ENCODE measurements around the gene FBXW7.
"Not testable (repeated sequence)": the region's sequence is repeated elsewhere in the genome, so short reads cannot be mapped to it uniquely, and the experiment has no call there.

The FBXW7 gene, protein sequence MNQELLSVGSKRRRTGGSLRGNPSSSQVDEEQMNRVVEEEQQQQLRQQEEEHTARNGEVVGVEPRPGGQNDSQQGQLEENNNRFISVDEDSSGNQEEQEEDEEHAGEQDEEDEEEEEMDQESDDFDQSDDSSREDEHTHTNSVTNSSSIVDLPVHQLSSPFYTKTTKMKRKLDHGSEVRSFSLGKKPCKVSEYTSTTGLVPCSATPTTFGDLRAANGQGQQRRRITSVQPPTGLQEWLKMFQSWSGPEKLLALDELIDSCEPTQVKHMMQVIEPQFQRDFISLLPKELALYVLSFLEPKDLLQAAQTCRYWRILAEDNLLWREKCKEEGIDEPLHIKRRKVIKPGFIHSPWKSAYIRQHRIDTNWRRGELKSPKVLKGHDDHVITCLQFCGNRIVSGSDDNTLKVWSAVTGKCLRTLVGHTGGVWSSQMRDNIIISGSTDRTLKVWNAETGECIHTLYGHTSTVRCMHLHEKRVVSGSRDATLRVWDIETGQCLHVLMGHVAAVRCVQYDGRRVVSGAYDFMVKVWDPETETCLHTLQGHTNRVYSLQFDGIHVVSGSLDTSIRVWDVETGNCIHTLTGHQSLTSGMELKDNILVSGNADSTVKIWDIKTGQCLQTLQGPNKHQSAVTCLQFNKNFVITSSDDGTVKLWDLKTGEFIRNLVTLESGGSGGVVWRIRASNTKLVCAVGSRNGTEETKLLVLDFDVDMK

DNA sequence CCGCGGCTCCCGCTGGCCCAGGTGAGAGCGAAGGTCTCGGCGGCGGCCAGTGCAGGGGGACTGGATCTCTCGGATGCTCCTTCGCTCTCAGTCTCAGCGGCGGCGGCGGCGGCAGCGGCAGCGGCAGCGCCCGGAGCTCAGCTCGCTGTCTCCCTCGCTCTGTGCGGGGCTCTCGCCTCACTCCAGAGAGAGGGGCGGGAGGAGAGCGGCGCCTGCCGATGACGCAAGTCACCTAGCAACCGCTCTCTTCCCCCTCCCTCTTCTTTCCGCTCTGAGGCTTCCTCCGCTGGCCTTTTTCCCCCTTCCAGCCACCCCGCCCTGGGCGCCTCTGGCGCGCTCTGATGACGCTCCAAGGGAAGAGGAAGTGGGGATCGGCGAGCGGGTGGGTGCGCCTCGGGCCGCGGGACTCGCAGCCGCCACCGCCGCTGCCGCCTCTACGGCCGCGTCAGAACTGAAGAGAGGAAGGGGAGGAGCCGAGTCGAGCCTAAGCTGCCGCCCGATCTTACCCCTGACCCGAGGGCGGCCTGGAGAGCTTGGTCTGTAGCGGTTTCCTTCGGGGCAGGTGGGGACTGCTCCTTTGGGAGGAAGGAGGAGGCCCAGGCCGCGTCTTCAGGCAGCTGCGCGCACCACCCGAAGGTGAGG lies at the start of gene FBXW7:
FBXW7 (minus strand) TSS at position 190 of the 642 bp plus-strand sequence. CDS start 124,289 bp downstream, outside the sequence.
- peak; percentile 95 for DNase-seq

- DNase-seq = no peak
Observed at GRCh38 chr4:152585023-152585441, 49.1 kb upstream of the FBXW7 start.

DNA sequence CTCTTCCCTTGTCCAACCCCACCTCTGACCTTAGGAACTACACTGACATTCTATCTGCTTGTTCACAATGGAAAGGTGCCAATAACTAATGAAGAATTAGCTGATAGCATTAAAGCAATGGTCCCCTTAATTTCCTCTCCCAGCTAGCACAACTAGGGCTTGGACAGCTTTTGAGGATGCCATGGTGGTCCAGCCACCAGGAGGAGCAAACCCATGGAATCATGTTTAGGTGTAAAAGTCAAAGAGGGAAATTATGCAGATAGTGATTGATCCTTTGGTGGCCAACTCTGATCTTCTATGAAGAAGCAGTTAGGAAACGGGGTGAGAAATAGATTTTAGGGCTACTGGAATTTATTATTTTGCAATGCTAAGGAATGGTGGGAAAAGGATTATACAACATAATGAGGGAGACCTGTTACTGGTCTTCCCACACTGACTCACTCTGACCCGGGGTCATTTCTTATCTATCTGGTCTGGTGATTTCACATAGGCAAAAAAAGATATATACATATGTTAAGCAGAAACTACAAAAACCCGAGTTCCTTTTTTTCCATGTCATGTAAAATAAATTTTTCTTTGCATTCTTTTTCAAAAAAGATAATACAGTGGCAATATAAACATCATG lies 45.8 kb upstream of the FBXW7 start:
- DNase-seq = no peak

GRCh38 chr4:152579916-152580315 lies 44.0 kb upstream of the FBXW7 start:
- DNase-seq = no peak

DNA sequence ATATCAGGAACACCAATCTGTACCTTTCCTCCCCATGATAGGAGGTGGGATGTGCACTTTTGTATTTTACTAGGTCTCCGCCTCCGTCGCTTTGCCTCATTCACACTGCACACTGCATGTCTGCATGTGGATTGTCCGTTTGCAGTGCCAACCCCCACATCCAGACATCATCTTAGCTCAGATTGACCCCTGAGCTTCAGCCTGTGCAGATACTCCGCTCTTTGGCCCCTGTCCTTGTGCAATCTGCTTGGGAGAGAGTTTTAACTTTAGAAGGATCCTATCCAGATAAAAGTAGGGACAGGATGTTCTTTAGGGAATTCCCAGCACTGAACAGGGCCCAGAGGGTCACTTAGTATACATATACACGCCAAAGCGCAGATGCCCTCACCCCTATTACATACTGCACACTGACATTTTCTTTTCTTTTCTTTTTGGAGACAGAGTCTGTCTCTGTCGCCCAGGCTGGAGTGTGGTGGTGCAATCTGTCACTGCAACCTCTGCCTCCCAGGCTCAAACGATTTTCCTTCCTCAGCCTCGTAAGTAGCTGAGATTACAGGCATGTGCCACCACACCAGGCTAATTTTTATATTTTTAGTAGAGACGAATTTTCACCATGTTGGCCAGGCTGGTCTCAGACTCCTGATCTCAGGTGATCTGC lies 43.3 kb upstream of the FBXW7 start:
- DNase-seq = no peak

GRCh38 chr4:152578670-152579069 lies 42.8 kb upstream of the FBXW7 start:
- no peak for DNase-seq

- no peak for DNase-seq
Observed at GRCh38 chr4:152577708-152578396, 42.0 kb upstream of the FBXW7 start.

DNA sequence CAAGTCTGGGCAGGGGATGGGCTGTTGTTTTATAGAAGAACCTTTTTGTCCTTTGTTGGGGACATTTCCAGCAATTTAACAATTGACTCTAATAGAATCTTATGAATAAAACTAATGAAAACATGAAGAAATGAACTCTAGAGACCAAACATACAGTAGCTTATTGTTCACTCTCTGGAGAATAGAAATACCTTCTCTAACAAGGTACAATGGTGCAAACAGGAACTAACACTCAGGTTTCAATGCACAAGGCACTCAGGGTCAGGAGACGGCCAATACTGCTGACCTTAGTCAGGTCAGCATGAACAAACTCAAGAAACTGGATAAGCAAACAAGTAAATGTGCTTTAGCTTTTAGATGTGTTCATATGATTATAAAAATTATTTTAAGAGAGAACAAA lies 39.6 kb upstream of the FBXW7 start:
- DNase-seq = no peak

- DNase-seq = no peak
Observed at GRCh38 chr4:152573861-152574260, 38.0 kb upstream of the FBXW7 start.

- DNase-seq = no peak
Observed at GRCh38 chr4:152572417-152573086, 36.7 kb upstream of the FBXW7 start.

DNA sequence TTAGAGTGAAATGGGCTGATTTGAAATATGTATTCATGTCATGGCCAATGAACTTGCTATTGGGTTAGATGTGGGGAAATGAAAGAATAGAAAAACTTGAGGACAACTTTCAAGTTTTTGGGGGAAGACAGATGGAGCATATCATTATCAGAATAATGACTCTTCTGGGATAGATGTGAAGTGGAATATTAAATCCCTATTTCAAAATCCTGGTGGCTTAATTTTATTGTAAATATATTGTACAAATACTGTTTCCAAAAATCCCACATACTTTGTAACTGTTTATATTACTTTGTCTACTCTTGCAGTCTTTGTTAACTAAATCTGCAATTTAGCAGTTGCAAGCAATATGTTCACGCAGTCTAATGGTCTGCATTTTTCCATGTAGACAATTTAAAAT lies 35.9 kb upstream of the FBXW7 start:
- no peak for DNase-seq

DNA sequence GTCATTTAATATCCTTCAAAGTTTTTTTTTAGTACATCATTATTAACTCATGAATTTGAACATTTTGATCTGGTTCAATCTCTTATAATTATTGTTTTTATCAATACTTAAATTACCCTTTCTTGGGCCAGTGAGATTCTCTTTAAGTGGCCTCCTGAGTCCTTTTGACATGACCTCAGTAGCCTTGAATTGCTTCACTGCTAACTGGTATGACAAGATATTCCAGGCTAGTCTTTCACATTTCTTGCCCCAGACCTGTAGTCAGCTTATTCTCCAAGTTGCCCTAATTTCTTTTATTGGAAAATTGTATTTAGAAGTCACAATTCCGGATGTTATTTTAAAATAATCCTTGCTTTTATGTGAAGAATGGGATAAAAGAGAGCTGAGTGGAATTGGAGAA lies 35.4 kb upstream of the FBXW7 start:
- DNase-seq = no peak

GRCh38 chr4:152565333-152565732 lies 29.4 kb upstream of the FBXW7 start:
- DNase-seq = no peak

DNA sequence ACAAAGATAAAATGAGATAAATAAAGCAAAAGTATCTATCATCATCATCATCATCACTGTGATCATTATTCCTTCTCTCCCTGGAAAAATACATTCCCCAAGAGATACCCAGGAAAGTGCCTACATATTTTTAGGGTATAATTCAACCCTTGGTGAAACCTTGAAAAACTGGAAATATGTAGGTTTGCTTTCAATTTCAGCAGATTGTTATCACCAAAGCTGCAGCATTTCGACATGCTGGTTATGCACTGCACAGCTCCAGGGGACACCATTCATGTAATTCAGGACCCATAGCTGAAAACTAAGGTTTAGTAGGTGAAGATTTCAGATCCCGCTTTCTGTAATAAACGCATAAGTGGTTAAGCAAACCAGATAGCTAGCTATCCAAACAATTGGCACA lies 28.4 kb upstream of the FBXW7 start:
- DNase-seq = no peak

- DNase-seq = no peak
Observed at GRCh38 chr4:152563209-152563608, 27.3 kb upstream of the FBXW7 start.

DNA sequence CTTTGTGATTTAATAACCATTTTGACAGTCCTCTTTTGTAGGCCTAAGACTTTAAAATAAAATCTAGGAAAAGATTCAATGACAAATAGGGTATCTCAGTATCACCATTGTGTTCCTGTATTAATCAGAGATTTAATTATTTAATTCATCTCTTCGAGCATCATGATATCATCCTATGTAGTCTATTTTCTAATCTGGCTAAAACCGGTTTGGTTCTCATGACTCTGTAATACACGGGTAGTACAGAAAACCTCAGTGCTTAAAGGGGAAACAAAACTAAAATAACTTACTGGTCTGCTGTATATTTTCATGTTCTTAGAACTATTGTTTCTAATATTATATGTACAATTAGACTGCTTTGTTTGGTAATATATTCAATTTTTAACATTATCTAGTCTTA lies 23.7 kb upstream of the FBXW7 start:
- no peak for DNase-seq

GRCh38 chr4:152558396-152558795 lies 22.5 kb upstream of the FBXW7 start:
- DNase-seq = no peak

- DNase-seq = no peak
Observed at GRCh38 chr4:152556834-152557233, 20.9 kb upstream of the FBXW7 start.

GRCh38 chr4:152556283-152556682 lies 20.4 kb upstream of the FBXW7 start:
- no peak for DNase-seq

DNA sequence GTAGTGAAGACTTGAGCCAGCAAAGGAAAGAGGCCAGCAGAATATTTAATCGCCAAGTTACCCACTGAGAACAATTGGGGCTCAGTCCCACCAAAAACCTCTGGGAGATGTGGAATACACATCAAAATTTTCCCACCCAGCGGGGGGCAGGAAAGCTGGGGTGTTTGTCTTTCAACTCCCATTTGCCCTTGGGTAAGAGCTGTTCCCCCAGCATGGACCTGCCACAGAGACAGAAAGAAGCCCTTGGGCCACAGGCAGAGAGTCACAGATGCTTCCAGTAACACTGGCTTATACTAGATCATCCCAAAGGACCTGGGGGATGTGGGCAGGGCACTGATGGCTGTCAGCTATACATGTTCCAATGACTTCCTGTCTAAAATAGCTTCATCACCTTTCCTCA lies 18.9 kb upstream of the FBXW7 start:
- no peak for DNase-seq

DNA sequence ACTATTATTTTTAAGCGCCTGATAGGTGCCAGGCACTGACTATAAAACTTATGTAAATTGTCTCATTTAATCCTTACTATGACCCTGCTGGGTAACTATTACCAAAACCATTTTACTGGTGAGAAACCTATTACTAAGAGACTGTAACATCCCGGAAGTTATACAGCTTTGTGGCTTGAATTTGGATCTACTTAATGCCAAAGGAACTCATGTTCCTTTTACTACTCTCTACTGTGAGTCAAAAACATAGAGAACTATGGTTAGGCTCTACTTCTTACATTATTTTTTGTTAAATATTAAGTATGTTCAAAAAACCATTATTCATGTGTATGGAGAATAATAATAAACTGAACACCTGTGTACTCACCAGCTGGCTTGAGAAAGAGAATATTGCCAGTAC lies 14.8 kb upstream of the FBXW7 start:
- not testable (repeated sequence) for DNase-seq

DNA sequence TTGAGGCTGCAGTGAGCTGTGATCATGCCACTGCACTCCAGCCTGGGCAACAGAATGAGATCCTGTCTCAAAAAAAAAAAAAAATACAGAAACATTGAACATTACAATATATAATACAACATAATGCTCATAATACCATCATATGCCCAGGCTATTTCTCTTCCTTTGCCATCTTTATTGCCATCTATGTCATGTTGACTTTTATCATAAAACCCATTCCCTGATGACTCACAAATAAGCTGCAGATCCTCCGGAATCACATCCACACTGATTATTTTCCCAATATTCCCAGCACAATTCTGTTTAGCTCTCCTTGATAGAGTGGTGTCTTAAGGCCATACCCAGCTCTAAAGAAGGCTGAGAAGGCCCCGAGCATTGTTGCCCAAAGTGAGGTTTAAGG lies 9.2 kb upstream of the FBXW7 start:
- no peak for DNase-seq

Data from NCI-H146 (cell line).